ENCODE results near the gene PRSS27.
A peak's percentile ranks its signal among the peaks of the same experiment; 100 is the strongest.
"Not testable (repeated sequence)": the region's sequence is repeated elsewhere in the genome, so short reads cannot be mapped to it uniquely, and the experiment has no call there.

PRSS27 gene

GRCh38 chr16:2726923-2727322 lies 6.9 kb upstream of the PRSS27 start:
- TF ChIP-seq, protein P1, sequence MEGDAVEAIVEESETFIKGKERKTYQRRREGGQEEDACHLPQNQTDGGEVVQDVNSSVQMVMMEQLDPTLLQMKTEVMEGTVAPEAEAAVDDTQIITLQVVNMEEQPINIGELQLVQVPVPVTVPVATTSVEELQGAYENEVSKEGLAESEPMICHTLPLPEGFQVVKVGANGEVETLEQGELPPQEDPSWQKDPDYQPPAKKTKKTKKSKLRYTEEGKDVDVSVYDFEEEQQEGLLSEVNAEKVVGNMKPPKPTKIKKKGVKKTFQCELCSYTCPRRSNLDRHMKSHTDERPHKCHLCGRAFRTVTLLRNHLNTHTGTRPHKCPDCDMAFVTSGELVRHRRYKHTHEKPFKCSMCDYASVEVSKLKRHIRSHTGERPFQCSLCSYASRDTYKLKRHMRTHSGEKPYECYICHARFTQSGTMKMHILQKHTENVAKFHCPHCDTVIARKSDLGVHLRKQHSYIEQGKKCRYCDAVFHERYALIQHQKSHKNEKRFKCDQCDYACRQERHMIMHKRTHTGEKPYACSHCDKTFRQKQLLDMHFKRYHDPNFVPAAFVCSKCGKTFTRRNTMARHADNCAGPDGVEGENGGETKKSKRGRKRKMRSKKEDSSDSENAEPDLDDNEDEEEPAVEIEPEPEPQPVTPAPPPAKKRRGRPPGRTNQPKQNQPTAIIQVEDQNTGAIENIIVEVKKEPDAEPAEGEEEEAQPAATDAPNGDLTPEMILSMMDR (IDR thresholded peaks at IDR 0.05; ENCODE audit: low read depth, low read length, poor library complexity, severe bottlenecking) = no peak
- no peak for TF ChIP-seq EZH2phosphoT487 (IDR thresholded peaks at IDR 0.05; ENCODE audit: borderline replicate concordance, low read length)
- H3K9me2 ChIP-seq (replicated peaks; ENCODE audit: control insufficient read depth, low read length) = no peaks in the 10 kb centered on the region
- no peak overlapping the region for H3K27ac ChIP-seq (ENCODE audit: low read depth, low read length)
- no peak overlapping the region for H3K4me2 ChIP-seq (ENCODE audit: low read length)
- no peaks in the 10 kb centered on the region for H3K79me2 ChIP-seq (ENCODE audit: control insufficient read depth, low read length)
- H3F3A ChIP-seq (ENCODE audit: control insufficient read depth, insufficient read depth) = no peaks in the 10 kb centered on the region
- H3K36me3 ChIP-seq (ENCODE audit: control insufficient read depth, low read length) = no peaks in the 10 kb centered on the region
- H3K9me3 ChIP-seq (ENCODE audit: control insufficient read depth, insufficient read depth, low read length) = no peaks in the 10 kb centered on the region
- no peaks in the 10 kb centered on the region for H3K4me1 ChIP-seq (ENCODE audit: control insufficient read depth, low read length)
- no peak overlapping the region for H3K4me3 ChIP-seq (ENCODE audit: low read length)
- H3K27me3 ChIP-seq (ENCODE audit: control insufficient read depth, low read length) = peaks cover 19% of the 10 kb centered on the region
- H4K20me1 ChIP-seq (ENCODE audit: control insufficient read depth, insufficient read depth, low read depth, low read length) = no peaks in the 10 kb centered on the region

GRCh38 chr16:2724816-2725348 lies 4.9 kb upstream of the PRSS27 start:
- no peak overlapping the region for H3K4me2 ChIP-seq (ENCODE audit: low read length)
- H3K27me3 ChIP-seq (ENCODE audit: control insufficient read depth, low read length) = peaks cover 15% of the 10 kb centered on the region
- H3K4me3 ChIP-seq (ENCODE audit: low read length) = no peak overlapping the region
- H3K9me2 ChIP-seq (replicated peaks; ENCODE audit: control insufficient read depth, low read length) = no peaks in the 10 kb centered on the region
- TF ChIP-seq EZH2phosphoT487 (IDR thresholded peaks at IDR 0.05; ENCODE audit: borderline replicate concordance, low read length) = no peak
- TF ChIP-seq, protein P1 (IDR thresholded peaks at IDR 0.05; ENCODE audit: low read depth, low read length, poor library complexity, severe bottlenecking) = no peak
- H3K36me3 ChIP-seq (ENCODE audit: control insufficient read depth, low read length) = no peaks in the 10 kb centered on the region
- H3K27ac ChIP-seq (ENCODE audit: low read depth, low read length) = no peak overlapping the region
- H3K79me2 ChIP-seq (ENCODE audit: control insufficient read depth, low read length) = no peaks in the 10 kb centered on the region
- H4K20me1 ChIP-seq (ENCODE audit: control insufficient read depth, insufficient read depth, low read depth, low read length) = no peaks in the 10 kb centered on the region
- no peaks in the 10 kb centered on the region for H3K9me3 ChIP-seq (ENCODE audit: control insufficient read depth, insufficient read depth, low read length)
- no peaks in the 10 kb centered on the region for H3F3A ChIP-seq (ENCODE audit: control insufficient read depth, insufficient read depth)
- peaks cover 5% of the 10 kb centered on the region for H3K4me1 ChIP-seq (ENCODE audit: control insufficient read depth, low read length)

DNA sequence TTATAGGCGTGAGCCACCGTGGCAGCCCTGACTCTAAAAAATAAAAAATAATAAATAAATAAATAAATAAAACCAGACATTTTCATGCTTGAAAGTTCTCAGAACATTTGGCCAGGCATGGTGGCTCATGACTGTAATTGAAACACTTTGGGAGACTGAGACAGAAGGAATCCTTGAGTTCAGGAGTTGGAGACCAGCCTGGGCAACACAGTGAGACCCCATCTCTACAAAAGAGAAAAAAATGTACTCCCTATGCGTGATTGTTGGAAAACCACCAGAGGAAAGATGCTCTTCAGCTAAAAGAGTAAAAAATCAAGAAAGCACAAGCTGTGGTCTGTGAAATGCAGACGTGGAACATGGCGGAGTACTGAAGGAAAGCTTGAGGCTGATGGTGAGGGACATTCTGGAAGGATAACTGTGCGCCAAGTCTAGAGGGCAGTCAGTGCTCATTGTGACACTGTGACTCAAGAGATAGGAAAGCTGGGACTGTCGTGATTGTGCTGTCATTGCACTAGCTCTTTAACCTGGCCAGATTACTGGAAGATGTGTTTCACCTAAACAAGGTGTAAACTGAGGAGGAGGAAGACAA lies 4.2 kb upstream of the PRSS27 start:
- TF ChIP-seq EZH2phosphoT487 (IDR thresholded peaks at IDR 0.05; ENCODE audit: borderline replicate concordance, low read length) = no peak
- TF ChIP-seq, protein P1 (IDR thresholded peaks at IDR 0.05; ENCODE audit: low read depth, low read length, poor library complexity, severe bottlenecking) = no peak
- H3K36me3 ChIP-seq (ENCODE audit: control insufficient read depth, low read length) = no peaks in the 10 kb centered on the region
- no peaks in the 10 kb centered on the region for H3F3A ChIP-seq (ENCODE audit: control insufficient read depth, insufficient read depth)
- H3K79me2 ChIP-seq (ENCODE audit: control insufficient read depth, low read length) = no peaks in the 10 kb centered on the region
- H4K20me1 ChIP-seq (ENCODE audit: control insufficient read depth, insufficient read depth, low read depth, low read length) = no peaks in the 10 kb centered on the region
- H3K4me3 ChIP-seq (ENCODE audit: low read length) = no peak overlapping the region
- peaks cover 5% of the 10 kb centered on the region for H3K4me1 ChIP-seq (ENCODE audit: control insufficient read depth, low read length)
- H3K9me2 ChIP-seq (replicated peaks; ENCODE audit: control insufficient read depth, low read length) = no peaks in the 10 kb centered on the region
- H3K9me3 ChIP-seq (ENCODE audit: control insufficient read depth, insufficient read depth, low read length) = no peaks in the 10 kb centered on the region
- no peak overlapping the region for H3K4me2 ChIP-seq (ENCODE audit: low read length)
- H3K27me3 ChIP-seq (ENCODE audit: control insufficient read depth, low read length) = peaks cover 15% of the 10 kb centered on the region
- no peak overlapping the region for H3K27ac ChIP-seq (ENCODE audit: low read depth, low read length)

DNA sequence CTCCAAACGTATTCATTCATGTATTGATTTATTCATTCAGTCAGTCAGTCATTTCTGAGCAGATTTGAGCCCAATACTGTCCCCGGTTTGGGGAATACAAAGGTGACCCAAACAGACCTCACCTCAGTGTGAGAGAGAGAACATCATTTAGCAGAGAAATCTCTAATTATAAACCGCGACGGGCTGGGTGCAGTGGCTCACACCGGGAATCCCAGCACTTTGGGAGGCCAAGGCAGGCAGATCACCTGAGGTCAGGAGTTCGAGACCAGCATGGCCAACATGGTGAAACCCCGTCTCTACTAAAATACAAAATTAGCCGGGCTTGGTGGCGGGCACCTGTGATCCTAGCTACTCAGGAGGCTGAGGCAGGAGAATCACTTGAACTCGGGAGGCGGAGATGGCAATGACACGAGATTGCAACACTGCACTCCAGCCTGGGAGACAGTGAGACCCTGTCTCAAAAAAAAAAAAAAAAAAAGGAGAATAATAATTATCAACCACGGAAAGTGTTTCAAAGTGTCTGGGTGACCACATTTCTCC lies 1.7 kb upstream of the PRSS27 start:
- Histone ChIP-seq H3K4me2 (ENCODE audit: low read length) (peak overlapping the region; percentile 86), H3K4me3 (ENCODE audit: low read length) (peak overlapping the region; percentile 83), H3K27me3 (ENCODE audit: control insufficient read depth, low read length) (peaks cover 15% of the 10 kb centered on the region)
- not testable (repeated sequence) for H3K9me3 ChIP-seq (ENCODE audit: control insufficient read depth, insufficient read depth, low read length); H4K20me1 ChIP-seq (ENCODE audit: control insufficient read depth, insufficient read depth, low read depth, low read length); H3K4me1 ChIP-seq (ENCODE audit: control insufficient read depth, low read length); H3F3A ChIP-seq (ENCODE audit: control insufficient read depth, insufficient read depth); H3K9me2 ChIP-seq (replicated peaks; ENCODE audit: control insufficient read depth, low read length); H3K79me2 ChIP-seq (ENCODE audit: control insufficient read depth, low read length); H3K36me3 ChIP-seq (ENCODE audit: control insufficient read depth, low read length); H3K27ac ChIP-seq (ENCODE audit: low read depth, low read length)

Data from DOHH2 (cell line).